SK-N-SH (cell line): ENCODE data around the gene XIAP. TPM values are rescaled to one million over a fixed set of nuclear protein-coding genes. Genes with fewer than 3 reads are reported as not detected.

Experiments used
- CTCF ChIA-PET: fragments of 300-600, 350-600 bp; formaldehyde crosslinking; extraction: SDS; loops from one replicate; lab custom pipeline; 2021; lab: Yijun Ruan, JAX
- POLR2A ChIA-PET: fragments of 350-600 bp; sonication (Branson Sonifier 250); formaldehyde crosslinking; extraction: SDS; loops from one replicate; lab custom pipeline; 2020; ENCODE audit warnings: antibody characterized with exemption, inconsistent platforms; lab: Yijun Ruan, JAX
- DNase-seq: peaks from one replicate; pipeline ENCODE4 v3.0.0; 2012
- H2AFZ ChIP-seq: fragments of 200-600 bp; sonication (generic); 2 replicates; pipeline ENCODE4 v1.8.1; 2016; ENCODE audit warnings: antibody characterized with exemption, mild to moderate bottlenecking, low read depth
- H3F3A ChIP-seq: fragments of 200-600 bp; sonication (generic); replicated peaks from 2 replicates; pipeline ENCODE3; 2016; ENCODE audit warnings: antibody characterized with exemption, mild to moderate bottlenecking; ENCODE audit not compliant: insufficient read depth
- H3K27ac ChIP-seq, 2 experiments: fragments of 200-500 bp in 1 of 2; fragments of 200-600 bp in 1 of 2; sonication (Bioruptor generic) in 1 of 2; sonication (generic), shearing (Covaris generic) in 1 of 2; 2 replicates each; pipeline versions ENCODE4 v1.5.1 to v1.6.1; 2014 to 2016; ENCODE audit warnings: low read depth in 2 of 2, inconsistent platforms in 1 of 2, low read length in 1 of 2, mild to moderate bottlenecking in 1 of 2, mixed read lengths in 1 of 2
- H3K27me3 ChIP-seq: fragments of 200-600 bp; sonication (generic), shearing (Covaris generic); 2 replicates; pipeline ENCODE4 v1.6.1; 2016; ENCODE audit warnings: mixed run types; ENCODE audit not compliant: insufficient read depth
- H3K36me3 ChIP-seq, 2 experiments: fragments of 200-500 bp in 1 of 2; fragments of 200-600 bp in 1 of 2; sonication (Bioruptor generic) in 1 of 2; sonication (generic) in 1 of 2; replicated peaks in 1 of 2; 2 replicates each; pipeline versions ENCODE3 to v1.5.1; 2014 to 2016; ENCODE audit warnings: low read length in 1 of 2, mild to moderate bottlenecking in 1 of 2; ENCODE audit not compliant: insufficient read depth in 2 of 2, control insufficient read depth in 1 of 2
- H3K4me1 ChIP-seq, 2 experiments: fragments of 200-500 bp in 1 of 2; fragments of 200-600 bp in 1 of 2; sonication (Bioruptor generic) in 1 of 2; sonication (generic), shearing (Covaris generic) in 1 of 2; 2 replicates each; pipeline versions ENCODE4 v1.5.1 to v1.6.1; 2014 to 2016; ENCODE audit warnings: low read depth in 1 of 2, low read length in 1 of 2, mixed run types in 1 of 2; ENCODE audit not compliant: insufficient read depth in 2 of 2, control insufficient read depth in 1 of 2
- H3K4me2 ChIP-seq: fragments of 200-600 bp; sonication (generic), shearing (Covaris generic); 2 replicates; pipeline ENCODE4 v1.6.1; 2017; ENCODE audit warnings: mixed run types
- H3K4me3 ChIP-seq, 2 experiments: fragments of 200-500 bp in 1 of 2; fragments of 200-600 bp in 1 of 2; sonication (Bioruptor generic) in 1 of 2; sonication (generic), shearing (Covaris generic) in 1 of 2; 2 replicates each; pipeline versions ENCODE4 v1.5.1 to v1.8.1; 2014 to 2016; ENCODE audit warnings: low read depth in 2 of 2, inconsistent platforms in 1 of 2, low read length in 1 of 2, mild to moderate bottlenecking in 1 of 2, mixed read lengths in 1 of 2, moderate library complexity in 1 of 2
- H3K79me2 ChIP-seq: fragments of 200-600 bp; sonication (generic); 2 replicates; pipeline ENCODE4 v1.8.1; 2017; ENCODE audit warnings: mild to moderate bottlenecking; ENCODE audit not compliant: insufficient read depth
- H3K9ac ChIP-seq: fragments of 200-600 bp; sonication (generic); 2 replicates; pipeline ENCODE4 v1.6.1; 2017; ENCODE audit warnings: mixed run types
- H3K9me2 ChIP-seq: fragments of 200-600 bp; sonication (generic); 2 replicates; pipeline ENCODE4 v1.6.1; 2017; ENCODE audit warnings: mixed run types
- H3K9me3 ChIP-seq: fragments of 200-600 bp; sonication (generic); 2 replicates; pipeline ENCODE4 v1.6.1; 2017; ENCODE audit warnings: mixed run types, mild to moderate bottlenecking, moderate library complexity
- H4K20me1 ChIP-seq: fragments of 200-600 bp; sonication (generic); 2 replicates; pipeline ENCODE4 v1.6.1; 2017; ENCODE audit warnings: mild to moderate bottlenecking, mixed run types; ENCODE audit not compliant: insufficient read depth
- CHD2 ChIP-seq: fragments of 150-350 bp; IDR thresholded peaks from 2 replicates; pipeline ENCODE4 v1.6.1; 2018; ENCODE audit warnings: low read length; ENCODE audit not compliant: partially characterized antibody
- ELF1 ChIP-seq: IDR thresholded peaks from 2 replicates; pipeline ENCODE4 v1.4.0; 2012
- IRF3 ChIP-seq: fragments of 150-350 bp; IDR thresholded peaks from 2 replicates; pipeline ENCODE4 v1.6.1; 2016; ENCODE audit warnings: mild to moderate bottlenecking, low read depth, low read length
- MEF2A ChIP-seq: IDR thresholded peaks from 2 replicates; pipeline ENCODE4 v1.4.0; 2012; ENCODE audit warnings: low read depth, borderline replicate concordance
- MXI1 ChIP-seq: IDR thresholded peaks from 2 replicates; pipeline ENCODE4 v1.6.1; 2012; ENCODE audit warnings: mild to moderate bottlenecking, low read depth, low read length, improper control_type of control experiment
- REST ChIP-seq: IDR thresholded peaks from 2 replicates; pipeline ENCODE4 v1.6.1; 2012; ENCODE audit warnings: mild to moderate bottlenecking, low read depth, low read length, moderate library complexity
- USF1 ChIP-seq: IDR thresholded peaks from 2 replicates; pipeline ENCODE4 v1.4.0; 2012; ENCODE audit warnings: low read depth, borderline replicate concordance
- USF2 ChIP-seq: fragments of 150-350 bp; IDR thresholded peaks from 2 replicates; pipeline ENCODE4 v1.6.1; 2017; ENCODE audit warnings: antibody characterized with exemption, low read length, low read depth, borderline replicate concordance
- YY1 ChIP-seq: IDR thresholded peaks from 2 replicates; pipeline ENCODE4 v1.4.0; 2012; ENCODE audit warnings: low read depth, mild to moderate bottlenecking
- ZBTB33 ChIP-seq: IDR thresholded peaks from 2 replicates; pipeline ENCODE4 v1.4.0; 2012; ENCODE audit warnings: low read depth, borderline replicate concordance
- WGBS: methylation state at CpG from one replicate; pipeline ENCODE4 v1.1.6; 2017; ENCODE audit warnings: low lambda C conversion rate; 5-methylcytosine and 5-hydroxymethylcytosine counted together
- polyA plus RNA-seq, 3 experiments: library from polyadenylated mRNA; depleted of rRNA; stranded (reverse); fragments of >200 nt; gene quantifications; 2 replicates each; pipeline ENCODE4 v1.2.3, GENCODE V29; 2012

Gene XIAP
- polyA plus RNA-seq, 1 of the 3 experiments (the other 2 are of a cell fraction): 9.1 TPM

GRCh38 chrX:123923211-123923610, 63.4 kb downstream of the XIAP start:
- Histone ChIP-seq H3K4me1 (no peaks in the 10 kb centered on the region), H3K27ac (no peak overlapping the region), H4K20me1 (no peaks in the 10 kb centered on the region), H3K9ac (no peak overlapping the region), H3K79me2 (no peaks in the 10 kb centered on the region), H3F3A (peaks cover 6% of the 10 kb centered on the region), H2AFZ (no peak overlapping the region), H3K4me2 (no peak overlapping the region), H3K9me3 (no peaks in the 10 kb centered on the region), H3K4me3 (no peak overlapping the region), H3K9me2 (no peaks in the 10 kb centered on the region), H3K36me3 (no peaks in the 10 kb centered on the region), H3K27me3 (no peaks in the 10 kb centered on the region)
- 43% methylated on average over 2 of the region's 2 CpGs for WGBS
- TF ChIP-seq YY1 (no peak), MEF2A (no peak), USF1 (no peak), ZBTB33 (no peak), ELF1 (no peak), REST (no peak), CHD2 (no peak), MXI1 (no peak), IRF3 (no peak), USF2 (no peak)
- CTCF ChIA-PET: no interaction called here
- DNase-seq: no peak
- POLR2A ChIA-PET: no interaction called here
